GM06990 (cell line): ENCODE measurements around the gene IRX5.

Source experiments
- DNase-seq: peaks from one replicate; pipeline ENCODE4 v3.0.0-alpha.2; 2011; ENCODE audit not compliant: insufficient read length; ENCODE audit errors: extremely low read depth
- H3K27me3 ChIP-seq: replicated peaks from 2 replicates; pipeline ENCODE4 v1.6.0; 2011; ENCODE audit warnings: low read length; ENCODE audit not compliant: control insufficient read depth, insufficient read depth
- H3K36me3 ChIP-seq: 2 replicates; pipeline ENCODE4 v1.5.1; 2011; ENCODE audit warnings: low read length; ENCODE audit not compliant: control insufficient read depth, insufficient read depth
- H3K4me3 ChIP-seq: replicated peaks from 2 replicates; pipeline ENCODE4 v1.5.1; 2011; ENCODE audit warnings: low read depth, mild to moderate bottlenecking, control low read depth, low read length
- CTCF ChIP-seq: IDR thresholded peaks from 2 replicates; pipeline ENCODE4 v1.5.1; 2011; ENCODE audit warnings: low read length, control low read depth, mild to moderate bottlenecking, inconsistent platforms; ENCODE audit not compliant: insufficient read depth, poor library complexity, severe bottlenecking

The IRX5 gene

GRCh38 chr16:54912720-54913119 is 17.9 kb upstream of the IRX5 start:
- no peaks in the 10 kb centered on the region for H3K27me3 ChIP-seq
- no peak for TF ChIP-seq CTCF
- H3K36me3 ChIP-seq = no peaks in the 10 kb centered on the region
- H3K4me3 ChIP-seq = no peak overlapping the region
- no peak for DNase-seq

GRCh38 chr16:54921206-54921824 is 9.3 kb upstream of the IRX5 start:
- TF ChIP-seq CTCF = no peak
- Histone ChIP-seq H3K36me3 (no peaks in the 10 kb centered on the region), H3K4me3 (no peak overlapping the region), H3K27me3 (no peaks in the 10 kb centered on the region)
- no peak for DNase-seq

GRCh38 chr16:54923055-54923473 is 7.6 kb upstream of the IRX5 start:
- no peak for TF ChIP-seq CTCF
- H3K27me3 ChIP-seq = no peaks in the 10 kb centered on the region
- no peak overlapping the region for H3K4me3 ChIP-seq
- DNase-seq = no peak
- no peaks in the 10 kb centered on the region for H3K36me3 ChIP-seq

GRCh38 chr16:54923988-54924387 is 6.7 kb upstream of the IRX5 start:
- H3K4me3 ChIP-seq = no peak overlapping the region
- no peaks in the 10 kb centered on the region for H3K36me3 ChIP-seq
- no peaks in the 10 kb centered on the region for H3K27me3 ChIP-seq
- no peak for TF ChIP-seq CTCF
- DNase-seq = no peak

- DNase-seq = no peak
- no peak overlapping the region for H3K4me3 ChIP-seq
- no peaks in the 10 kb centered on the region for H3K36me3 ChIP-seq
- H3K27me3 ChIP-seq = no peaks in the 10 kb centered on the region; the same call in 1 of the 2 replicates
- no peak for TF ChIP-seq CTCF
Measured at GRCh38 chr16:54926166-54926838, 4.4 kb upstream of the IRX5 start.
